GM12801 (cell line): Measurements from ENCODE around the gene JKAMP.

Experiments used
- CTCF ChIP-seq: IDR thresholded peaks from one replicate; pipeline ENCODE4 v1.5.1; 2011; ENCODE audit warnings: control low read depth; ENCODE audit not compliant: insufficient read length; ENCODE audit errors: extremely low read depth

Gene JKAMP

GRCh38 chr14:59529189-59529588 lies 44.9 kb downstream of the JKAMP start:
- no peak for TF ChIP-seq CTCF

DNA sequence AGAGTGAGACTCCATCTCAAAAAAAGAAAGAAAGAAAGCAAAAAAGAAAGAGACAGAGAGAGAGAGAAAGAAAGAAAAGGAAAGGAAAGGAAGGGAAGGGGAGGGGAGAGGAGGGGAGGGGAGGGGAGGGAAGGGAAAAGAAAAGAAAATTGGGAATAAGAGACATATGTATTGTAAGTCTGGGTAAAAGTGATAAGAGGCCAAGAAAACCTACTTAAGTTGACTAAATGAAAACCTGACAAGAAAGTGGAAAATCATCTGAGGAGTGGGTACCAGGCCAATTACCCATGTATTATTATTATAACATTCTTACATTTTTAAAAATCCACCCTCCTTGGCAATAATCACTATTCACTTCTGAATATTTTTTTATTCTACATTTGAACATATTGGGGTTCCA lies 46.0 kb downstream of the JKAMP start:
- TF ChIP-seq CTCF = no peak

DNA sequence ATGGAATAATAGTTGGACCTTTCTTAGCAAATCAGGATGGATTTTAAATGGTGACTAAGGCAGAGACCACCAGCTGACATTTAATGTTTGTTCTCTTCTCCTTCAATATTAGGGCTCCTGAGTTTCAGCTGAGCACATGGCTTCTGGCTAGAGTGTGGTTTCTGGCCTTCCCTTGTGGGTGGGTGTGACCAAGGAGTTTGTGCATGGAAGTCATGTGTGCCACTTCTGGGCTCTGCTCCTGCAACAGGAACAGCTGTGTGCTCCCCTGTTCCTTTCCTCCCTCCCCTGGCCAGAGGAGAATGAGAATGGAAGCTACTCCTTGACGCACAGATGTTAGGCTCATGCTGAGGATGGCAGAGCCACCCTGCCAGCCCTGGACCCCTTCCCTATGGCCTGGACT lies 48.1 kb downstream of the JKAMP start:
- TF ChIP-seq CTCF = no peak

- no peak for TF ChIP-seq CTCF
Measured at GRCh38 chr14:59534361-59534987, 50.2 kb downstream of the JKAMP start.

DNA sequence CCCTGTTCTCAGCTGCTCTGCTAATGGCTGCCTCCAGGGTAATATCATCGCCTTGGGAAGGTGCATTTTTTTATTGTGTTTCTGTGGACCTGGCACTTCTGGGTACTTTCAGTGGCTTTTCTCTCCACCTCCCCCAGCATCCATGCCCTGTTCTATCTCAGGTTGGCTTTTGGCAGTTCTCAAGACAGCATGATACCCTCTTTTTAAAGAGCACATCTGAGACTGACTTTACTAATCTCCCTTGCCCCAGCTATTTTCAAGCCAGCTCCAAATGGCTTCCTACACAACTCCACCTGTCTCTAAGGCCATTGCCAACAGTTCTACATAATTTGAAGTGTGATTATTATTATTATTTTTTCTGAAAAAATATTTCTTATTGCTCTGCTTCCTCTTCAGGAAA lies 53.2 kb downstream of the JKAMP start:
- no peak for TF ChIP-seq CTCF

DNA sequence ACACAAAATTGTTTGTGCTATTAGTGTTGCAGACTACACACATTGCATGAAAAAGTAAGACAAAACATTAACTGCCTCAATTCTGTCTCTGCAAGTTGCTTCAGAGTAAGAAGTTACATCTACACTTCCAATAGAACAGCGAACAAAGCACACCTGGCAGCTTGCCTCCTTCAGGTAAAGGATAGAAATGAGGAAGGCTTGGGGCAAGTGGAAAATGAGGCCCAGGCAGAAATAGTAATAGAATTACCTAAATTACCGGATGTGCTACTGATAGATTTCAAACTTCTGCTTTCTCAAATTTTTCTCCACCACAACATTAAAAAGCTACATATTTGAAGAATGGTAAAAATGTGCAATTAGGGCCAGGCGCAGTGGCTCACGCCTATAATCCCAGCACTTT lies 54.6 kb downstream of the JKAMP start:
- no peak for TF ChIP-seq CTCF

GRCh38 chr14:59540852-59541251 lies 56.5 kb downstream of the JKAMP start:
- TF ChIP-seq CTCF = no peak
